Astrocyte (in vitro differentiated cells and primary cell): ENCODE data around the gene OR52K2. TPM values are rescaled to one million over a fixed set of nuclear protein-coding genes. Genes with fewer than 3 reads are reported as not detected.

Experiments used
- DNase-seq: peaks from one replicate; pipeline ENCODE4 v3.0.0-alpha.2; 2010; ENCODE audit warnings: low read depth
- FAIRE-seq: peaks from 2 replicates; lab custom pipeline; 2011; peaks lifted over from hg19 to GRCh38; lab: Jason Lieb, UNC
- H2AFZ ChIP-seq: 2 replicates; pipeline ENCODE4 v1.6.0; 2012; ENCODE audit warnings: low read depth, low read length, inconsistent platforms
- H3K27ac ChIP-seq: 2 replicates; pipeline ENCODE4 v1.5.1; 2011; ENCODE audit warnings: low read depth, low read length, inconsistent platforms
- H3K27me3 ChIP-seq: 2 replicates; pipeline ENCODE4 v1.6.0; 2011; ENCODE audit warnings: low read length, inconsistent platforms; ENCODE audit not compliant: insufficient read depth
- H3K36me3 ChIP-seq: 2 replicates; pipeline ENCODE4 v1.5.1; 2011; ENCODE audit warnings: low read length, inconsistent platforms; ENCODE audit not compliant: insufficient read depth
- H3K4me1 ChIP-seq: 2 replicates; pipeline ENCODE4 v1.5.1; 2011; ENCODE audit warnings: low read length, inconsistent platforms; ENCODE audit not compliant: insufficient read depth
- H3K4me2 ChIP-seq: 2 replicates; pipeline ENCODE4 v1.6.0; 2012; ENCODE audit warnings: low read length, inconsistent platforms
- H3K4me3 ChIP-seq: 2 replicates; pipeline ENCODE4 v1.5.1; 2011; ENCODE audit warnings: low read depth, mild to moderate bottlenecking, low read length, inconsistent platforms; ENCODE audit not compliant: insufficient read depth
- H3K79me2 ChIP-seq: 2 replicates; pipeline ENCODE4 v1.6.0; 2012; ENCODE audit warnings: mild to moderate bottlenecking, low read length, inconsistent platforms; ENCODE audit not compliant: insufficient read depth
- H3K9ac ChIP-seq: 2 replicates; pipeline ENCODE4 v1.6.0; 2012; ENCODE audit warnings: mild to moderate bottlenecking, low read length, inconsistent platforms
- H3K9me3 ChIP-seq: 2 replicates; pipeline ENCODE4 v1.5.1; 2012; ENCODE audit warnings: low read depth, mild to moderate bottlenecking, low read length, inconsistent platforms; ENCODE audit not compliant: insufficient read depth
- H4K20me1 ChIP-seq: 2 replicates; pipeline ENCODE4 v1.6.0; 2012; ENCODE audit warnings: low read length, inconsistent platforms; ENCODE audit not compliant: insufficient read depth
- H3K27ac Mint-ChIP-seq: one replicate; pipeline ENCODE4 v1.8.0; 2021; ENCODE audit warnings: mild to moderate bottlenecking, mixed read lengths; ENCODE audit not compliant: unreplicated experiment
- H3K27me3 Mint-ChIP-seq: one replicate; pipeline ENCODE4 v1.8.0; 2021; ENCODE audit warnings: low read depth, mixed read lengths; ENCODE audit not compliant: unreplicated experiment
- H3K36me3 Mint-ChIP-seq: one replicate; pipeline ENCODE4 v1.8.0; 2021; ENCODE audit warnings: low read depth, mixed read lengths; ENCODE audit not compliant: unreplicated experiment
- H3K4me1 Mint-ChIP-seq: one replicate; pipeline ENCODE4 v1.8.0; 2021; ENCODE audit warnings: low read depth, mixed read lengths; ENCODE audit not compliant: unreplicated experiment
- H3K4me3 Mint-ChIP-seq: one replicate; pipeline ENCODE4 v1.8.0; 2021; ENCODE audit warnings: mild to moderate bottlenecking, moderate library complexity, mixed read lengths; ENCODE audit not compliant: unreplicated experiment
- H3K9me3 Mint-ChIP-seq: one replicate; pipeline ENCODE4 v1.8.0; 2021; ENCODE audit warnings: mild to moderate bottlenecking, mixed read lengths; ENCODE audit not compliant: unreplicated experiment
- EZH2 ChIP-seq: IDR thresholded peaks from 2 replicates; pipeline ENCODE4 v1.6.1; 2012; ENCODE audit warnings: mild to moderate bottlenecking, low read length, inconsistent platforms; ENCODE audit not compliant: insufficient read depth
- total RNA-seq: library from RNA; stranded (reverse); gene quantifications from 2 replicates; pipeline ENCODE4 v1.2.1, GENCODE V29; 2021
- TF ChIP-seq, protein P1 (sequence below): IDR thresholded peaks from 2 replicates; pipeline ENCODE4 v1.5.1; 2011; ENCODE audit warnings: low read depth, mild to moderate bottlenecking, inconsistent platforms, low read length, moderate library complexity; ENCODE audit not compliant: insufficient read depth

OR52K2 gene
- total RNA-seq, 1 donor from 2014 or later, result 0.23 TPM

DNA sequence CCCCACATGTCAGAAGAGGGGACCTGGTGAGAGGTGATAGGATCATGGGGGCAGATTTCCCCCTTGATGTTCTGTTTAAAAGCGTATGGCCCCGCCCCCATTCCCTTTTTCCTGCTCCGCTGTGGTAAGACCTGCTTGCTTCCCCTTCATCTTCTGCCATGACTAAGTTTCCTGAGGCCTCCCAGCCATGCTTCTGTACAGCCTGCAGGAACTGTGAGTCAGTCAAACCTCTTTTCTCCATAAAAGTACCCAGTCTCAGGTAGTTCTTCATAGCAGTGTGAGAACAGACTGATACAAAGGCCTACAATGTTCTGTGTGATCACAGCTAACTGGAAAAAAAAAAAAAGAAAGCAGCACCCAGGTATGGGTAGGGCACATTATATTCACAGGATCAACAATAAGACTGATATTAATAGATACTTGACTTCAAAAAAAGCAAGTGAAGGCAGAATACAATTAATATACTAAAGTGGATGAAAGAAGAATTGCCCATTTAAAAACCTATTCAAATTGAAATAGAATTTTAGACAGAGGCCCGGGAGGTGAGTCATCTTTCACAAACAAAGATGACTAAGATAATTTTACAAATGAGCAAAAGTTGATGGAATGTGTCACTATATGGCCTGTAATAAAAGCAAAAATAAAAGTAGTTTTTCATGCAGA lies 31.6 kb downstream of the OR52K2 start:
- no peak overlapping the region for H3K4me3 Mint-ChIP-seq
- TF ChIP-seq, protein P1, sequence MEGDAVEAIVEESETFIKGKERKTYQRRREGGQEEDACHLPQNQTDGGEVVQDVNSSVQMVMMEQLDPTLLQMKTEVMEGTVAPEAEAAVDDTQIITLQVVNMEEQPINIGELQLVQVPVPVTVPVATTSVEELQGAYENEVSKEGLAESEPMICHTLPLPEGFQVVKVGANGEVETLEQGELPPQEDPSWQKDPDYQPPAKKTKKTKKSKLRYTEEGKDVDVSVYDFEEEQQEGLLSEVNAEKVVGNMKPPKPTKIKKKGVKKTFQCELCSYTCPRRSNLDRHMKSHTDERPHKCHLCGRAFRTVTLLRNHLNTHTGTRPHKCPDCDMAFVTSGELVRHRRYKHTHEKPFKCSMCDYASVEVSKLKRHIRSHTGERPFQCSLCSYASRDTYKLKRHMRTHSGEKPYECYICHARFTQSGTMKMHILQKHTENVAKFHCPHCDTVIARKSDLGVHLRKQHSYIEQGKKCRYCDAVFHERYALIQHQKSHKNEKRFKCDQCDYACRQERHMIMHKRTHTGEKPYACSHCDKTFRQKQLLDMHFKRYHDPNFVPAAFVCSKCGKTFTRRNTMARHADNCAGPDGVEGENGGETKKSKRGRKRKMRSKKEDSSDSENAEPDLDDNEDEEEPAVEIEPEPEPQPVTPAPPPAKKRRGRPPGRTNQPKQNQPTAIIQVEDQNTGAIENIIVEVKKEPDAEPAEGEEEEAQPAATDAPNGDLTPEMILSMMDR, result no peak
- no peak for TF ChIP-seq EZH2
- H3K4me1 Mint-ChIP-seq, result peaks cover 17% of the 10 kb centered on the region
- no peak overlapping the region for H3K4me3 ChIP-seq
- no peaks in the 10 kb centered on the region for H4K20me1 ChIP-seq
- peak overlapping the region; percentile 27 for H3K4me2 ChIP-seq
- FAIRE-seq, result no peak
- no peak overlapping the region for H3K9ac ChIP-seq
- no peaks in the 10 kb centered on the region for H3K79me2 ChIP-seq
- no peak overlapping the region for H2AFZ ChIP-seq
- peaks cover 2% of the 10 kb centered on the region for H3K27me3 ChIP-seq
- H3K27ac ChIP-seq, result no peak overlapping the region
- no peaks in the 10 kb centered on the region for H3K4me1 ChIP-seq
- no peaks in the 10 kb centered on the region for H3K36me3 Mint-ChIP-seq
- H3K27ac Mint-ChIP-seq, result peak overlapping the region; percentile 70
- H3K27me3 Mint-ChIP-seq, result no peaks in the 10 kb centered on the region
- no peaks in the 10 kb centered on the region for H3K9me3 ChIP-seq
- no peaks in the 10 kb centered on the region for H3K36me3 ChIP-seq
- DNase-seq, result peak; percentile 10
- H3K9me3 Mint-ChIP-seq, result no peaks in the 10 kb centered on the region

DNA sequence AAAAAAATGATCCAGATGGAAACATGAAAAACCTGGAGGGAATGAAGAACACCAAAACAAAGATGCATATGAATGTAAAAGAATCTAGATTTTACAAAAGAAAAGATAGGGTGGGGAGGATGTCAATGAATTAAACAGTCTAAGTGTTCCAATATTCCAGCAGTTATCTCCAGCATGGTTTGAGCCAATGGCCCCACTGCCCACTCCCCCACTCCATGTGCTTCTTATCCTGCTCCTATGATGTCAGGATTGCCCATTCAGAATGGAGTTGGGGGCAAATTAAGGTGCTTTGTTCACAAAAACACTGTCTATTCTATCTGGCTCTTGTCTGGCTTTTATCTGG lies 32.1 kb downstream of the OR52K2 start:
- H3K4me3 Mint-ChIP-seq, result no peak overlapping the region
- no peaks in the 10 kb centered on the region for H3K4me1 ChIP-seq
- H3K36me3 ChIP-seq, result no peaks in the 10 kb centered on the region
- no peak overlapping the region for H3K9ac ChIP-seq
- H3K4me3 ChIP-seq, result no peak overlapping the region
- TF ChIP-seq, protein P1, result no peak
- no peak for TF ChIP-seq EZH2
- peaks cover 2% of the 10 kb centered on the region for H3K27me3 ChIP-seq
- peaks cover 17% of the 10 kb centered on the region for H3K4me1 Mint-ChIP-seq
- no peaks in the 10 kb centered on the region for H3K79me2 ChIP-seq
- H3K9me3 ChIP-seq, result no peaks in the 10 kb centered on the region
- H3K9me3 Mint-ChIP-seq, result no peaks in the 10 kb centered on the region
- no peaks in the 10 kb centered on the region for H3K27me3 Mint-ChIP-seq
- H3K4me2 ChIP-seq, result no peak overlapping the region
- no peaks in the 10 kb centered on the region for H3K36me3 Mint-ChIP-seq
- no peak overlapping the region for H2AFZ ChIP-seq
- DNase-seq (no peak), FAIRE-seq (no peak)
- H4K20me1 ChIP-seq, result no peaks in the 10 kb centered on the region
- no peak overlapping the region for H3K27ac ChIP-seq
- H3K27ac Mint-ChIP-seq, result peak overlapping the region; percentile 70

DNA sequence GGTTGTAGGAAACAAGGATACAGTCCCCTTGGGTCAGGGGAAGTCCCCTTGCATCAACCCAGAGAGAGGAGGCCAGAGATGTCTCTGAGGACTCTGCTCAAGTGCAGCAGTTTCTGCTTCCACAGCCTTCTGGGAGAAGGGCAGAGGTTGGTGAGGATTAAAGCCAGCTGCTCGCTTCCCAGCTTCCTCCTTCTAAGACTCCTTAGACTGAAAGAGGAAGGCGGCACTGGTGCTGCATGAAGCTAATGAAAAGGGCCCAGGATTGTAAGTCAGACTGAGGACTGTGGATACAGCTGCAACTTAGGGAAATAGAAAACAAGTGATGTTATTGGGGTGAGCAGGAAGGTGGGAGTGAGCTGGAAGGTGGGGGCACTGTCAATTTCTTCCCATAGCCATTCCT lies 33.4 kb downstream of the OR52K2 start, which contains the start of gene OR52K1:
Gene OR52K1, plus strand, starts transcription at position 202 of the 400 bp plus-strand sequence. CDS start 6,255 bp downstream, outside the sequence.
- FAIRE-seq (no peak), DNase-seq (no peak)
- Histone ChIP-seq H3K27ac (no peak within 1 kb of the TSS), H3K4me1 (no peaks in the 10 kb centered on the region), H3K9me3 (no peaks in the 10 kb centered on the region), H3K79me2 (no peaks in the 10 kb centered on the region), H3K4me3 (no peak within 1 kb of the TSS), H3K4me2 (no peak within 1 kb of the TSS), H3K27me3 (peaks cover 2% of the 10 kb centered on the region), H4K20me1 (no peaks in the 10 kb centered on the region), H2AFZ (no peak within 1 kb of the TSS), H3K36me3 (no peaks in the 10 kb centered on the region), H3K9ac (no peak within 1 kb of the TSS)
- H3K4me3 Mint-ChIP-seq, result no peak within 1 kb of the TSS
- no peaks in the 10 kb centered on the region for H3K36me3 Mint-ChIP-seq
- TF ChIP-seq EZH2, result no peak
- TF ChIP-seq, protein P1, result no peak
- H3K27ac Mint-ChIP-seq, result peak within 1 kb of the TSS; percentile 70
- no peaks in the 10 kb centered on the region for H3K9me3 Mint-ChIP-seq
- H3K27me3 Mint-ChIP-seq, result peaks cover 3% of the 10 kb centered on the region
- H3K4me1 Mint-ChIP-seq, result peaks cover 17% of the 10 kb centered on the region
